K562 (cell line): ENCODE measurements around the gene CHRNA9. TPM values are rescaled to one million over a fixed set of nuclear protein-coding genes. Genes with fewer than 3 reads are reported as not detected.

Experiments
- ADNP ChIP-seq: fragments of 200-800 bp; sonication (Bioruptor generic); IDR thresholded peaks from 2 replicates; pipeline ENCODE4 v1.6.1; 2016; ENCODE audit warnings: missing genetic modification characterization, missing compliant biosample characterization
- ARID1B ChIP-seq: fragments of 450-650 bp; IDR thresholded peaks from 2 replicates; pipeline ENCODE4 v1.6.1; 2016; ENCODE audit warnings: antibody characterized with exemption, mild to moderate bottlenecking, inconsistent platforms
- BCOR ChIP-seq: fragments of 450-650 bp; IDR thresholded peaks from 2 replicates; pipeline ENCODE4 v1.6.1; 2016
- BHLHE40 ChIP-seq: IDR thresholded peaks from 2 replicates; pipeline ENCODE4 v1.6.1; 2011; ENCODE audit warnings: low read length, improper control_type of control experiment
- CHD4 ChIP-seq: fragments of 200-600 bp; sonication (generic); IDR thresholded peaks from 3 replicates; pipeline ENCODE4 v1.6.1; 2012; ENCODE audit warnings: low read depth, mild to moderate bottlenecking, mixed read lengths, low read length, inconsistent platforms; ENCODE audit not compliant: insufficient read depth, insufficient replicate concordance, poor library complexity, severe bottlenecking
- CREB1 ChIP-seq, 2 experiments: sonication (generic) in 1 of 2; formaldehyde crosslinking in 1 of 2; IDR thresholded peaks; 2 replicates each; pipeline versions ENCODE4 v1.6.1 to v1.8.0; 2012 to 2022; ENCODE audit warnings: inconsistent platforms in 1 of 2, mild to moderate bottlenecking in 1 of 2, missing genetic modification reagents in 1 of 2, moderate library complexity in 1 of 2
- CTCF ChIP-seq, 3 experiments: IDR thresholded peaks in 2 of 3; conservative IDR thresholded peaks in 1 of 3; 2 replicates each; pipeline ENCODE4 v1.5.1; 2011 to 2012; ENCODE audit warnings: low read length in 3 of 3, mild to moderate bottlenecking in 3 of 3, control low read depth in 2 of 3, improper control_type of control experiment in 1 of 3, inconsistent platforms in 1 of 3, low read depth in 1 of 3, mixed read lengths in 1 of 3, moderate library complexity in 1 of 3; ENCODE audit not compliant: insufficient read depth in 2 of 3
- FOS ChIP-seq: IDR thresholded peaks from 3 replicates; pipeline ENCODE4 v1.6.1; 2011; ENCODE audit not compliant: insufficient read length; ENCODE audit errors: extremely low read depth
- HDAC2 ChIP-seq: fragments of 450-650 bp; IDR thresholded peaks from 2 replicates; pipeline ENCODE4 v1.6.1; 2016; ENCODE audit warnings: mild to moderate bottlenecking
- KAT8 ChIP-seq: fragments of 450-650 bp; IDR thresholded peaks from 2 replicates; pipeline ENCODE4 v1.6.1; 2016; ENCODE audit warnings: low read depth, mild to moderate bottlenecking
- KDM1A ChIP-seq, 2 experiments: fragments of 450-650 bp; IDR thresholded peaks; 2 replicates each; pipeline ENCODE4 v1.6.1; 2016; ENCODE audit warnings: mild to moderate bottlenecking in 2 of 2
- NRF1 ChIP-seq, 2 experiments: fragments of 450-650 bp; IDR thresholded peaks in 1 of 2; conservative IDR thresholded peaks in 1 of 2; 2 replicates each; pipeline ENCODE4 v1.6.1; 2014; ENCODE audit warnings: mild to moderate bottlenecking in 2 of 2
- PBX2 ChIP-seq, 2 experiments: IDR thresholded peaks in 1 of 2; conservative IDR thresholded peaks in 1 of 2; 2 replicates each; pipeline ENCODE4 v1.6.1; 2016; ENCODE audit warnings: low read depth in 2 of 2, mild to moderate bottlenecking in 1 of 2, missing compliant biosample characterization in 1 of 2, missing genetic modification characterization in 1 of 2, moderate library complexity in 1 of 2
- RBM17 ChIP-seq: fragments of 200-400 bp; formaldehyde crosslinking; IDR thresholded peaks from 2 replicates; pipeline ENCODE4 v1.6.1; 2017; ENCODE audit warnings: low read depth, mild to moderate bottlenecking, low read length, borderline replicate concordance
- RBM25 ChIP-seq: fragments of 200-400 bp; formaldehyde crosslinking; IDR thresholded peaks from 2 replicates; pipeline ENCODE4 v1.6.1; 2018; ENCODE audit warnings: low read length, low read depth, moderate library complexity; ENCODE audit not compliant: severe bottlenecking
- SFPQ ChIP-seq: fragments of 200-400 bp; formaldehyde crosslinking; IDR thresholded peaks from 2 replicates; pipeline ENCODE4 v1.6.1; 2017; ENCODE audit warnings: mild to moderate bottlenecking, low read depth, low read length, moderate library complexity
- SMARCA5 ChIP-seq: fragments of 450-650 bp; IDR thresholded peaks from 2 replicates; pipeline ENCODE4 v1.6.1; 2016
- TFAM ChIP-seq: fragments of 250-450 bp; sonication (Bioruptor Pico); conservative IDR thresholded peaks from 2 replicates; pipeline ENCODE4 v1.5.0; 2021; ENCODE audit warnings: mild to moderate bottlenecking, moderate library complexity
- TRIM24 ChIP-seq, 2 experiments: fragments of 450-650 bp; IDR thresholded peaks; 2 replicates each; pipeline ENCODE4 v1.6.1; 2016
- ZNF174 ChIP-seq: fragments of 250-450 bp; sonication (Bioruptor Pico); IDR thresholded peaks from 2 replicates; pipeline ENCODE4 v1.4.0; 2020; ENCODE audit warnings: mild to moderate bottlenecking
- polyA plus RNA-seq, 8 experiments: library from polyadenylated mRNA; depleted of rRNA in 4 of 8; stranded (reverse) in 5 of 8; unstranded in 3 of 8; fragments of >200 nt; fragmentation: Nextera tagmentation in 2 of 8; fragmentation: Illumina TruSeq in 1 of 8; extraction: Ambion mirVana in 2 of 8; extraction: Trizol in 1 of 8; gene quantifications; 2 replicates each; pipeline versions ENCODE4 v1.2.1 to v1.2.3, GENCODE V29; 2011 to 2014; ENCODE audit warnings: inconsistent platforms in 1 of 8, missing spikeins in 1 of 8
- total RNA-seq, 7 experiments: library from RNA; depleted of rRNA in 6 of 7; stranded (reverse); fragments of >200 nt in 6 of 7; fragmentation: Illumina TruSeq in 2 of 7; extraction: Trizol in 2 of 7; gene quantifications; 2 replicates each; pipeline versions ENCODE4 v1.2.1 to v1.2.3, GENCODE V29; 2011 to 2021; ENCODE audit warnings: low replicate concordance in 1 of 7

The CHRNA9 gene
- total and polyA plus RNA-seq, 9 of the 15 experiments (the other 6 are each of a cell fraction or from before 2014, with no cell fraction given) = not detected

- TF ChIP-seq SFPQ (no peak), HDAC2 (peak; percentile 39; the same call in 1 of the 2 replicates), KAT8 (no peak), BHLHE40 (no peak), ARID1B (no peak), TFAM (CRISPR knock-in tag) (no peak), CTCF (IDR thresholded peaks at IDR 0.05 in 2 of 3, conservative IDR thresholded peaks at IDR 0.05 in 1 of 3; ENCODE audit: insufficient read depth in 2 of 3, low read depth in 1 of 3, low read length in 3 of 3) (0 out of 6 replicates have a peak, but pooled peaks of 1 of the 3 experiments have one; percentile 7), NRF1 (conservative IDR thresholded peaks at IDR 0.05 in 1 of 2, IDR thresholded peaks at IDR 0.05 in 1 of 2) (0 out of 4 replicates have a peak, but pooled peaks of 1 of the 2 experiments have one; percentile 19), SMARCA5 (peak; percentile 69; the same call in 1 of the 2 replicates), RBM25 (peak; percentile 95), CHD4 (peak; percentile 83), RBM17 (no peak), TRIM24 (IDR thresholded peaks at IDR 0.05) (no peak), CREB1 (IDR thresholded peaks at IDR 0.05) (no peak), CREB1 (CRISPR knock-in tag; IDR thresholded peaks at IDR 0.05) (no peak), BCOR (peak; percentile 89), KDM1A (IDR thresholded peaks at IDR 0.05) (peak; percentile 40 to 45; a peak in 1 of 4 replicates), FOS (no peak), PBX2 (CRISPR knock-in tag; IDR thresholded peaks at IDR 0.05; ENCODE audit: low read depth) (no peak), PBX2 (tag; conservative IDR thresholded peaks at IDR 0.05; ENCODE audit: low read depth) (no peak), ZNF174 (CRISPR knock-in tag) (no peak), ADNP (tag) (peak; percentile 79; the same call in 1 of the 2 replicates)
Observed at GRCh38 chr4:40300371-40301162, 34.6 kb upstream of the CHRNA9 start (continued).
